Measurements from ENCODE around the gene UIMC1. TPM values are rescaled to one million over a fixed set of nuclear protein-coding genes. Genes with fewer than 3 reads are reported as not detected.

UIMC1 gene
- total RNA-seq, 1 experiment from 2014 or later: 33.6 TPM

- no peak for DNase-seq (ENCODE audit: extremely low read depth, low read depth)
These were observed 100.5 kb downstream of the UIMC1 start for GRCh38 chr5:176906126-176906525.

DNA sequence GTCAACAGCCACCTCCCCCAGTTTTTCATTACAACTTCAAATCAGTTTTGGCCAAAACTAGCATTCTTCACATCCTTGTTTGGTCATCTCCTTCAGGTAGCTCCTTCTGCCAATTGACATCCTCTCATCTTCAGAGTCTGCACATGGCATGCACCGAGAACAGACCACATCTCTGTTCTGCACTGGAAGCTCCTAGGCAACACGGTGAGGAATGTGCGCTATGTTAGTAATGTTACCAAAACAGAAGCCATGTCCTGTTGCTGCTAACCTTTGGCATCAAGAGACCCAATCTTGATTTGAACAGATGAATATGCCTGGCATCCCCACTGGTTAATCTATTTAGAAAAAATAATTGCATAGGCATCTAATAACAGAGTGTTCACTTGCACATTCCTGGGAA, 102.3 kb downstream of the UIMC1 start:
- DNase-seq (ENCODE audit: extremely low read depth, low read depth): no peak

DNA sequence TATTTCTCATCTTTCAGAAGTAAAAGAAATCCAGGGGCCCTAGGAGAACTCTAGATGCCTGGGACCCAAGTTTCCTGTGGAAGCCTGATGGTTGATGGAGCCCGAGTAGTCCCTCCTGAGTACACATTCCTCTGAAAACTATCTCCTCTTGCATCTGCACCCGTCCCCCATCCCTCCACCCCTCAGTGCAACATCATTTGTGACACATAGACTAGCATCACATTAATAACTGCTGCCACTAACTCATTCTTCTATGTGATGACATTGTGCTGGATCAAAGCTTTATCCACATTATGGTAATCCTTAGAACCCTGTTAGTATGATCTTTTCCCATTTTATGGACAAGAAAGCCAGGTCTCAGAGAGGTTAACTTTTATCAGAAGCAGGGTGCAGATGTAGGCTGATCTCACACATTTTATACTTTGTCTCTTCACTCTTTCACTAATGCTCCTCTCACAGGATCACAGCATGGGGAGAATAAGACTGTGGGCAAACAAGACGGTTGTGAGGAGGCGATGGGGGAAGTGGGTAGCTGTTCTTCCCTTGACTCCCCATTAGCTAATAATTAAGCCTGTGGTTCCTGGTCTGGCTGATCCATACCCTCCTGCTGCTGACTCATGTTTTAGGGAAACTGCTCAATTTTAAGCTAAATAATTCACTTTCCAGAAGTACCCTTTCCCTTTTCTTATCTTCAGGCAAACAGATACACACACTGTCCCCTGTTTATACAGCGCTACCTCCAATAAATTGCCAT, 103.5 kb downstream of the UIMC1 start:
- DNase-seq (ENCODE audit: extremely low read depth, low read depth): no peak

GRCh38 chr5:176902102-176902814, 104.3 kb downstream of the UIMC1 start:
- no peak for DNase-seq (ENCODE audit: extremely low read depth, low read depth)

DNA sequence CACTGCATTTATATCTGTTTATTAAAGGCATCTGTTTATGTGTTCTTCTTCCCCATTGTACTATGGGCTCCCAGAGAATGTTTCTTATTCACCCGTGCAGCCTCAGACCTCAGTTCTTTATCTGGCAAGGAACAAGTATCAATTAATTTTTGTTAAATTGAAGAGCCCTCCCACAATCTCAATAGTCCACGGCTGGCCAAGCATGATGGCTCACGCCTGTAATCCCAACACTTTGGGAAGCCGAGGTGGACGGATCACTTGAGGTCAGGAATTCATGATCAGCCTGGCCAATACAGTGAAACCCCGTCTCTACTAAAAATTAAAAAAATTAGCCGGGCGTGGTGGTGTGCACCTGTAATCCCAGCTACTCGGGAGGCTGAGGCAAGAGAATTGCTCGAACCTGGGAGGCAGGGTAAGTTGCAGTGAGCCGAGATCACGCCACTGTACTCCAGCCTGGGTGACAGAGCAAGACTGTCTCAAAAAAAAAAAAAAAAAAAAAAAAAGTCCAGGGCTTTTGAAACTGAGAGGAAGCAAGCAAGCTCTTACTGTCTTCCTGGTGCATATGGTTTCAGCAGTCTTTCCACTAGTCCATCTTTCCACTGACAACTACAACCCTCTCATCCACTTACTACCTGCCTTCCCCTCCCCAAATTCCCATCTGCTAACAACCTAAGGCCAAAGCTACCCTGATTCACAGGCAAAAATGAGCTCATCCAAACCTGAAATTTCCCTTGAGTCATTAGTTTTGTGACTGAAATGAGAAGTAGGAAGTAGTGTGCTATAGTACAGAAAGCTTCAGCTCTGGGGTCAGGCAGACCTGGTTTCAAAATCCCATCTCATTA, 105.1 kb downstream of the UIMC1 start:
- DNase-seq (ENCODE audit: extremely low read depth, low read depth): no peak

DNA sequence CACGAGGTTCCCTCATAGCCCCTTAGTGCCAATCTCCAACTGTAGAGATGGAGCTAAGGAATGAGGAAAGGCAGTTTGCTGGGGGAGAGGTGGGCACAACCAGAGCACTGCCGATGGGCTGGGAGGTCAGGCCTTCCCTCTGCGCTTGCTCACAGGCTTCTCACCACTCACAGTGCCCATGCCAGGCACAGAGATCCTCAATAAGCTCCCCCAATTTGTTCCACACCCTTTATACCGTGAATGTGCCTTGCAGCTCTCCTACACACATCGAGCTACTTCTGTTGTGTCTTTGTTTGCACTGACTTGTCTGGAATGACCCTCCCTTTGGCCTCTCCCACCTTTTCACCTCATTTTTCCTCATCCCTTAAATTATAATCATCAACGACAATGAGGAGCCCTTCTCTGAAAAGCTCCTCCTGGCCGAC, 105.8 kb downstream of the UIMC1 start:
- no peak for DNase-seq (ENCODE audit: extremely low read depth, low read depth)

GRCh38 chr5:176899946-176900779, 106.4 kb downstream of the UIMC1 start:
- DNase-seq (ENCODE audit: extremely low read depth, low read depth): no peak

DNA sequence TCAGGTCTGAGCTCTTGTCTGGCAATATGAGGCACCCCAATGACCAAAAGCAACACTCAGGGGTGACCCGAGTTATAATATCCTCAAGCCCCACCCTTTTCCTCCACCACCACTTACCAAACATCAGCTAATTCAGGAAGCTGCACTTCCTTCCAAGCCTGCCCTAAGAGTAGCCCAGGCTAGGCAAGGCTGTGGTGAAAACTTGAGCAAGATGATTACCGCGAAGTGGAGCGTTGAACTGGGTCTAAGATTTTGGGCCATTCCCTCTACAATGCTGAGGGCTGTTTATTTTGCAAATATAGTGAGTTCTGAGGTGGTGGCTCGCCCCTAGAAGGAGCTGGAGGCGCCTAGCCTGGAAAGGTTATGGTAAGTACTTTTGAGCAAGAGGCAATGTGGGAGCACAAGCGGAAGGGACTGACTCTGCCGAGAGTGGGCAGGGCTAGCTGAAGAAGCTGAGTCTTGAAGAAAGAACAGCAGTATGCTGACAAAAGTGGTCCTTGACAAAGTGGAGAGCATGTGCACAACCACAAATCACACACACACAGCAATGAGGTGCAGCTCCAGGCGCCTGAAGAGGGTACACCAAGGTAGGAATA, 107.2 kb downstream of the UIMC1 start, which contains the start of gene HK3:
Gene HK3, minus strand, starts transcription at position 51 of the 596 bp plus-strand sequence. CDS start 3,187 bp downstream, outside the sequence.
- no peak for DNase-seq (ENCODE audit: extremely low read depth, low read depth)

DNA sequence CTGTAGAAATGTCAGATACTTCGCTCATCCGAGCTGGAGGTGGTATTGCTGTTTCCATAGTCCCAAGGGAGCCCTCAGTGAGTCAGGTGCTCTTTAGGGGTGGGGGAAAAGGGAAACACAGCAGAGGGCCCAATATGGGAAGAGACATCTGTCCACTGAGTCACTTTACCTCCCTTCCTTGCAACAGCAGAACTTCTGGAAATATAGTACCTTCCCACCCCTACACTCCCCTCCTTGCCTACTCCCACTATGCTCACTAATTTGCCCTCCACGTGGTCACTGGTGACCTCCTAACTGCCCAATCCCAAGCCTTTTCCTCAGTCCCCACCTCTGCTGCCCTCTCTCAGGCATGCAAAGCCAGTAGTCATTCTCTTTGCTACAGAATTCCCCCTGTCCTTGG, 109.3 kb downstream of the UIMC1 start:
- no peak for DNase-seq (ENCODE audit: extremely low read depth, low read depth)

- DNase-seq (ENCODE audit: extremely low read depth, low read depth): no peak
These were observed 110.7 kb downstream of the UIMC1 start for GRCh38 chr5:176895831-176896230.

DNA sequence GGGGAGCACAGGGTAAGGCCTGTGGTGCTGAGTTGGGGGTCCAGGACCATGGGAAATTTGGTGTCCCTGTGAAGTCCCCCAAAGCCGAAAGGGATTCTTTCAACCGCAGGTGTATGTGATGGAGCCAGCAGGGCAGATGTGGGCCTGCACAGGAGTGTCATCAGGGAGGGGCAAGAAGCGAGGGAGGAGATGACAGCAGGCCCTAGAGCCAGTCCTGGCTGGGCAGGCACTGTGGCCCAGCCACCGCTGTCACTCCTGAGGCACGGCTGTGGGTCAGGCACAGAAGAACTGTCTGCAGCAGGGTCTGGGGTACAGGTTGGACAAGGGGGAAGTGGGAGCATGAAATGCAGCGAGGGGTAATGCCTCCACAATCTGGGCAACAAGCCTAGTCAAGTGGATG, 112.3 kb downstream of the UIMC1 start:
- DNase-seq (ENCODE audit: extremely low read depth, low read depth): no peak

- DNase-seq (ENCODE audit: extremely low read depth, low read depth): no peak
These were observed 113.9 kb downstream of the UIMC1 start for GRCh38 chr5:176892663-176893062.

DNA sequence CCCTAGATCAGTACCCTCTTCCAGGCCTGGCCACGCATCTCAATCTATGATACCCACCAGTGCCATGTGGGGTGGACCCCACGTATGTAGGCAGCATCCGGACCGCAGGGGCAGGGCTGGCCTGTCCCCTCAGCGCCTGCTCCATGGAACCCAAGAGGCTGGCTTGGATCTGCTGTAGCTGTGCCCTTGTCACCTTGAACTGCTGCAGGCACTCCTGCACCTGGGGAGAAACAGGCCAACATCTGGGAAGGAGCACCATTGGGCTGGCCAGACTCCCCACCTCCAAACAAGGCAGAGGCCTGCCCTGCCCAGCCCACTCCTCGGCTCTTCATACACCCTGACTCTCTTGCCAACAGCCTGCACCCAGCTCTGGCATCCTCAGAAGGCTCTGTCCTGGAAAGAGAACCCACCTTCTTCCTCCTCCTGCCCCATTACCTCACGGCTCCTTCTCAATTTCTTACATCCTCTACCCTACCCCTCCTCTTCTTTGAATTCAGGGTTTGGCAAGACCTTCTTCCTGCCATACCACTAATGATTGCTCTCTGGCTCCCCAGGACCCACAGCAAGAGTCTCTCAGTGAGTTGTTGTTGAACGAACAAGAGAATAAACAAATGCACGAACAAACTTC, 115.1 kb downstream of the UIMC1 start:
- DNase-seq (ENCODE audit: extremely low read depth, low read depth): no peak

- no peak for DNase-seq (ENCODE audit: extremely low read depth, low read depth)
These were observed 115.9 kb downstream of the UIMC1 start for GRCh38 chr5:176890455-176891330.

- DNase-seq (ENCODE audit: extremely low read depth, low read depth): no peak
These were observed 117.0 kb downstream of the UIMC1 start for GRCh38 chr5:176889321-176890280.

DNA sequence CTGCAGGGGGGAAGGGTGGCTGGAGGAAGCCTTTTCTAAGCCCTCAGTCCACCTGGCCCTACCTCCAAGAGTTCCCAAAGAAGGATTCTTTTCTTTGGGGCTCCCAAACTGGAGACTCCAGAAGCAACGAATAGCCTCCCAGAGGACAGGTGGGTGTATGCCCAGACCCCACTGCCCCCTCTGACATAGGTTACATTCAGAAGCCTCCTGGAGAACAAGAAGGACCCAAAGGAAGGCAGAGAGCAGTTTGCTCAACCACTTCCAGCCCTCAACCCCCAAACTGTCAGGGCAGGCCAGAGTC, 117.8 kb downstream of the UIMC1 start:
- no peak for DNase-seq (ENCODE audit: extremely low read depth, low read depth)
